Ishikawa (cell line): ENCODE measurements around the gene FCMR.

Source experiments
- CEBPB ChIP-seq: IDR thresholded peaks from 2 replicates; pipeline ENCODE4 v1.6.1; 2012
- CREB1 ChIP-seq: IDR thresholded peaks from 2 replicates; pipeline ENCODE4 v1.6.1; 2012; ENCODE audit warnings: low read depth
- EGR1 ChIP-seq: IDR thresholded peaks from 2 replicates; pipeline ENCODE4 v1.6.1; 2012
- EP300 ChIP-seq: IDR thresholded peaks from 2 replicates; pipeline ENCODE4 v1.6.1; 2012; ENCODE audit warnings: borderline replicate concordance
- FOXM1 ChIP-seq: IDR thresholded peaks from 2 replicates; pipeline ENCODE4 v1.6.1; 2012; ENCODE audit warnings: low read depth, borderline replicate concordance
- NFIC ChIP-seq: IDR thresholded peaks from 2 replicates; pipeline ENCODE4 v1.6.1; 2012
- RAD21 ChIP-seq: IDR thresholded peaks from 2 replicates; pipeline ENCODE4 v1.6.1; 2012; ENCODE audit warnings: low read depth
- TAF1 ChIP-seq: IDR thresholded peaks from 2 replicates; pipeline ENCODE4 v1.6.1; 2012; ENCODE audit warnings: low read depth, mild to moderate bottlenecking
- TCF12 ChIP-seq: IDR thresholded peaks from 2 replicates; pipeline ENCODE4 v1.6.1; 2012; ENCODE audit warnings: low read depth
- TEAD4 ChIP-seq: IDR thresholded peaks from 2 replicates; pipeline ENCODE4 v1.6.1; 2012
- YY1 ChIP-seq: IDR thresholded peaks from 2 replicates; pipeline ENCODE4 v1.6.1; 2012; ENCODE audit warnings: low read depth
- ZBTB7A ChIP-seq: IDR thresholded peaks from 2 replicates; pipeline ENCODE4 v1.6.1; 2012; ENCODE audit warnings: low read depth
- TF ChIP-seq, protein P1 (sequence below): IDR thresholded peaks from 2 replicates; pipeline ENCODE4 v1.6.1; 2012; ENCODE audit warnings: low read depth, mild to moderate bottlenecking
- TF ChIP-seq, protein P2 (sequence below): IDR thresholded peaks from 2 replicates; pipeline ENCODE4 v1.6.1; 2012
- TF ChIP-seq, protein P3 (sequence below): IDR thresholded peaks from 2 replicates; pipeline ENCODE4 v1.6.1; 2012

The FCMR gene, protein sequence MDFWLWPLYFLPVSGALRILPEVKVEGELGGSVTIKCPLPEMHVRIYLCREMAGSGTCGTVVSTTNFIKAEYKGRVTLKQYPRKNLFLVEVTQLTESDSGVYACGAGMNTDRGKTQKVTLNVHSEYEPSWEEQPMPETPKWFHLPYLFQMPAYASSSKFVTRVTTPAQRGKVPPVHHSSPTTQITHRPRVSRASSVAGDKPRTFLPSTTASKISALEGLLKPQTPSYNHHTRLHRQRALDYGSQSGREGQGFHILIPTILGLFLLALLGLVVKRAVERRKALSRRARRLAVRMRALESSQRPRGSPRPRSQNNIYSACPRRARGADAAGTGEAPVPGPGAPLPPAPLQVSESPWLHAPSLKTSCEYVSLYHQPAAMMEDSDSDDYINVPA

DNA sequence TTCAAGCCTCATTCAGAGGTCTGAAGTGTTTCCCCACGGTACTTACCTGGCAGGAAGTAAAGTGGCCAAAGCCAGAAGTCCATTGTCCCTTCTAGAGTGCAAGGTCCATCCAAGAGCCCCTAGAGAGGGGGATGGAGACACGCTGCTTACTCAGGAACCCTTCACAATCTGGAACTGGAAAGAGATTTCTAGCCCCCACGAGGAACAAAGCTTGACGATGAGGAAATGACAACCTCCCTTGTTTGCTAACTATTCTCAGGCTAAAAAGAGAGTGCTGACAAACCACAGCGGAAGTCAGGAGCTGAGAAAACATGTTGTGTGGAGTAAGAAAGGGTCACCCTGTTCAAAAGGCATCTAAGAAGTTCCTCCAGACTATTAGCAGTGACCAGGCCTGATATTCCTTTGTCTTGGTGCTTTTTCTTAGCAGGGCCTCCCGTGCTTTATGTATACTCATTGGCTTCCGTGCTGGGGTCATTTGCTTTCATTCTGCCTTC, at the start of gene FCMR:
Gene FCMR (minus strand): TSS at position 170 of the 494 bp plus-strand sequence. CDS start 87 bp downstream, at position 83.
- TF ChIP-seq FOXM1: no peak
- TF ChIP-seq, protein P1, sequence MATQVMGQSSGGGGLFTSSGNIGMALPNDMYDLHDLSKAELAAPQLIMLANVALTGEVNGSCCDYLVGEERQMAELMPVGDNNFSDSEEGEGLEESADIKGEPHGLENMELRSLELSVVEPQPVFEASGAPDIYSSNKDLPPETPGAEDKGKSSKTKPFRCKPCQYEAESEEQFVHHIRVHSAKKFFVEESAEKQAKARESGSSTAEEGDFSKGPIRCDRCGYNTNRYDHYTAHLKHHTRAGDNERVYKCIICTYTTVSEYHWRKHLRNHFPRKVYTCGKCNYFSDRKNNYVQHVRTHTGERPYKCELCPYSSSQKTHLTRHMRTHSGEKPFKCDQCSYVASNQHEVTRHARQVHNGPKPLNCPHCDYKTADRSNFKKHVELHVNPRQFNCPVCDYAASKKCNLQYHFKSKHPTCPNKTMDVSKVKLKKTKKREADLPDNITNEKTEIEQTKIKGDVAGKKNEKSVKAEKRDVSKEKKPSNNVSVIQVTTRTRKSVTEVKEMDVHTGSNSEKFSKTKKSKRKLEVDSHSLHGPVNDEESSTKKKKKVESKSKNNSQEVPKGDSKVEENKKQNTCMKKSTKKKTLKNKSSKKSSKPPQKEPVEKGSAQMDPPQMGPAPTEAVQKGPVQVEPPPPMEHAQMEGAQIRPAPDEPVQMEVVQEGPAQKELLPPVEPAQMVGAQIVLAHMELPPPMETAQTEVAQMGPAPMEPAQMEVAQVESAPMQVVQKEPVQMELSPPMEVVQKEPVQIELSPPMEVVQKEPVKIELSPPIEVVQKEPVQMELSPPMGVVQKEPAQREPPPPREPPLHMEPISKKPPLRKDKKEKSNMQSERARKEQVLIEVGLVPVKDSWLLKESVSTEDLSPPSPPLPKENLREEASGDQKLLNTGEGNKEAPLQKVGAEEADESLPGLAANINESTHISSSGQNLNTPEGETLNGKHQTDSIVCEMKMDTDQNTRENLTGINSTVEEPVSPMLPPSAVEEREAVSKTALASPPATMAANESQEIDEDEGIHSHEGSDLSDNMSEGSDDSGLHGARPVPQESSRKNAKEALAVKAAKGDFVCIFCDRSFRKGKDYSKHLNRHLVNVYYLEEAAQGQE: no peak
- TF ChIP-seq TAF1: no peak
- TF ChIP-seq TCF12: no peak
- TF ChIP-seq NFIC: no peak

DNA sequence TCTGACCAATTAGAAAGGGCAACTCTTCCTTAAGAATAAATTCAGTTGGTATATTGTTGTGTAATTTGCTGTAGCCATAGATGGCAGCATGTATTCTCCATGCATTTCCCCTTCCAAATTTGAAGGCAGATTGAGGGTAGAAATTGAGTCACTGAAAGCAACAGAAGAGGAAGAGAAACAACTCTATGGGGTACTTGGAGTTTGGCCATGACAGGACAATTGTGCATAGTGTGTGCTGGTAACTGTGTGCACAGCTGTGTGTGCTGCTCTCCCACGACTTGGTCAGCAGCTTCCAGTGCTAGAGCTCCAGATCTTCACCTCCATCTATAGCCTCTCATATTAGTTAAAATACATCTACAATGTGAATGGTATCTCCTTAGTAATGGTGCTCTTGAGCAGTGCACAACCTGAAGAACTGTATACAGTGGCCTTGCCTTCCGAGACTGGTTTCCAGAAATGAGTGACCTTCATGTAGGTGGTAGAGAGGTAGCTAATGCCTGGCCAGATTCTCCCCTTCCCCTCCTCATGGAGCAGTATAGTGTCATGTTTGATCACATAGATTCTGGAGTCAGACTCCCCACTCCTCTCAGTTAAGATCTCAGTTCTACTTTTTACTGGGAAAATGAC, 49.4 kb upstream of the FCMR start:
- TF ChIP-seq, protein P1: no peak
- TF ChIP-seq EP300: no peak

DNA sequence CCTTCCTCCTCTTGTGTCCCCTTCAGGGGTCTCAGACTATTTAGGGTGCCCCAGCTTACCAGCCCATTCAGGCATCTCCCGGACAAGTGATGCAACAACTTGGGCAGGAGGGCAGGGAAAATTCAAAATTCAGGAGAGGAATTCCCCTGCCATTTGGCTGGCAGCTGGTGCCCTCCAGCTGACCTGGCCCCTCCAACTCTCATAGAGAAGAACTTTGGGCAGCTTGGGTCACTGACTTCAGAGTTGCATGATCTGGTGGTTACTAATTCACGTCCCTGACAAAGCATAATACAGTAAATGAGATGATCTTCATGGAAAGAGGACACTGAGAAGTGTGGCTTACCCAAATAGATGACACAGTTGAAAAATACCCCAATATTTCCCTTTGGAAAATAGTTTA, 48.7 kb upstream of the FCMR start, which contains the start of gene FCAMR:
Gene FCAMR (minus strand): TSS at position 15 of the 400 bp plus-strand sequence. CDS start 335 bp downstream, outside the sequence.
- TF ChIP-seq TEAD4 (no peak), EGR1 (no peak), CREB1 (no peak), TCF12 (no peak)

DNA sequence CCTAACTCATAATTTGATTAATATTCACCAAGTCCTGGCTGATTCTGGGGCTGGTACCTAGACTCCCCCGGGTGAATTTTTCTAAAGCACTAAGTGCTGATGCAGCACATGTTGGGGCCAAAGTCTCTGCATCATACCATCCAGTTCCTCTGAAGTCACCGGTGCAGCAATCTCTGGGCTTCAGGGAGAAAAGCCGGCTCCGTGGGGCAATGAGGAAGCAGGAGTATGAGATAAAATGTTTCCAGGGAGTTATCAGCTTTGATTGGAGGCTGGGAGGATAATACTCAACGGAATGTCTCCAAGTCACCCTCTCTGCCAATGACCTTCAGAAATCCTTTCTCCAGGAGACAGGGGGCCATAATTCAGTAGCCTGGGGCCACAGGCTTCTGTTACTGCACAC, 47.3 kb upstream of the FCMR start:
- no peak for TF ChIP-seq EGR1
- no peak for TF ChIP-seq EP300
- no peak for TF ChIP-seq NFIC
- TF ChIP-seq FOXM1: no peak
- TF ChIP-seq, protein P2, sequence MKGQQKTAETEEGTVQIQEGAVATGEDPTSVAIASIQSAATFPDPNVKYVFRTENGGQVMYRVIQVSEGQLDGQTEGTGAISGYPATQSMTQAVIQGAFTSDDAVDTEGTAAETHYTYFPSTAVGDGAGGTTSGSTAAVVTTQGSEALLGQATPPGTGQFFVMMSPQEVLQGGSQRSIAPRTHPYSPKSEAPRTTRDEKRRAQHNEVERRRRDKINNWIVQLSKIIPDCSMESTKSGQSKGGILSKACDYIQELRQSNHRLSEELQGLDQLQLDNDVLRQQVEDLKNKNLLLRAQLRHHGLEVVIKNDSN: no peak

DNA sequence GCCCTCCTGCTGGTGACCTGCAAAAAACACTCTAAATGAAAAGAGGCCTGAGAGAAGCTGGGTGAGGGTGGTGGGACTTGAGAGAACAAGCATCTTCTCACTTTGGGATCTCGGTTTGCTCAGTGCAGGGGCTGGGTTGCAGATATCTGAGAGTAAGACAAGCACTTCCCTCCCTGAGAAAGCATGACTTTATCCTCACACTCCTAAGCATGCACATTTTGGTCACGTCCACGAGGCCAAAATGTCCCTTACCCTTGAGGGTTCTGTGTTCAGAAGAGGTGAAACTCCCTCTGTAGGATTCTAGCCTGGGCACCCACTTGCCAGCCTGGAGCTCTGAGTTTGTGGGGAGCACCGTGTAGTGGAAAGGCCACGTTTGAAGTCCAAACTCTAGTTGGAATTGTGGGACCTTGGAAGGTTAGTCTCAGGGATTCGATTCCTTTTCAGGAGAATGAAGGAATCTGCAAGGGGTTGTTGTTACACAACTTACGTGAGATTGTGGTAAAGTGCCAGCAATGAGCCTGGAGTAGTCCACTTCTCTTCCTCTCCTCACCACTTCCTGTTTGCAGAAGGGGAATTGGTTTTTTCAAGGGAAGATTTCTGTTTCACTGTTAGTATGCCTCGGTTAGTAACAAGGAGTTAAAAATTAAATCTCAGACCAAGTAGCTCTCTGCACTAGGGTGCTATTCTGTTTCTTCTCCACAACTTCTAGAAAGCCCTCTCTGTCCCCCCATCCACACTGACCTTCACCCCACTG, 45.5 kb upstream of the FCMR start:
- TF ChIP-seq, protein P2: no peak
- TF ChIP-seq ZBTB7A (no peak), RAD21 (no peak), TCF12 (no peak), NFIC (no peak), EGR1 (no peak), FOXM1 (no peak), EP300 (no peak), CREB1 (no peak), CEBPB (no peak), TEAD4 (no peak), TAF1 (no peak), YY1 (no peak)
- TF ChIP-seq, protein P1: no peak
- TF ChIP-seq, protein P3, sequence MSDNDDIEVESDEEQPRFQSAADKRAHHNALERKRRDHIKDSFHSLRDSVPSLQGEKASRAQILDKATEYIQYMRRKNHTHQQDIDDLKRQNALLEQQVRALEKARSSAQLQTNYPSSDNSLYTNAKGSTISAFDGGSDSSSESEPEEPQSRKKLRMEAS: no peak
